Right ventricle myocardium inferior (tissue), 1 donor: ENCODE measurements around the gene SMIM36. TPM values are rescaled to one million over a fixed set of nuclear protein-coding genes. Genes with fewer than 3 reads are reported as not detected.
"Not testable (repeated sequence)": the region's sequence is repeated elsewhere in the genome, so short reads cannot be mapped to it uniquely, and the experiment has no call there.

Source experiments
- ATAC-seq: fragments of 200-7000 bp; cut with Tn5 transposase; one replicate; pipeline ENCODE4 v1.9.1; 2020; ENCODE audit warnings: mild to moderate bottlenecking, moderate library complexity
- DNase-seq: peaks from one replicate; pipeline ENCODE4 v3.0.0; 2021; ENCODE audit errors: missing footprints
- intact Hi-C: fragments of 100-400 bp; cut with DNase I; formaldehyde crosslinking; loops from one replicate; pipeline ENCODE4 v1.11.0; 2022
- long read RNA-seq: library from polyadenylated mRNA; unstranded; transcript quantifications from one replicate; pipeline ENCODE4 v2.0.0, GENCODE V29; 2021
- total RNA-seq: library from RNA; stranded (reverse); fragmentation: NEBNext Ultra II Directional; extraction: Animal tissue kit (Norgen Biotek cat#: 25700); gene quantifications from one replicate; pipeline ENCODE4 v1.2.1, GENCODE V29; 2021
- donor health status: DM: no; HTN: yes; CAD: no; lungs with severe emphysema.

SMIM36 gene
- not detected for total RNA-seq
- long read RNA-seq: 0 reads

- DNase-seq (no peak), ATAC-seq (no peak)
- intact Hi-C loops: loop anchor here (5.0 kb wide), 3 partner anchors 94 to 519 kb away; no protein-coding TSS in a partner anchor
These were observed at the start of gene SMIM36 for GRCh38 chr17:55510986-55511721. Gene SMIM36 (minus strand): TSS chr17:55511452.

GRCh38 chr17:55555772-55556171 is 44.5 kb upstream of the SMIM36 start:
- intact Hi-C loops: no loop called here
- DNase-seq: peak; percentile 58
- no peak for ATAC-seq

- no peak for DNase-seq
- no peak for ATAC-seq
- intact Hi-C loops: no loop called here
These were observed 37.9 kb upstream of the SMIM36 start for GRCh38 chr17:55549140-55549539.

GRCh38 chr17:55546991-55547664 is 35.9 kb upstream of the SMIM36 start:
- ATAC-seq (peak; percentile 37), DNase-seq (no peak)
- intact Hi-C loops: no loop called here

GRCh38 chr17:55546481-55546880 is 35.2 kb upstream of the SMIM36 start:
- DNase-seq: no peak
- no peak for ATAC-seq

GRCh38 chr17:55545806-55546205 is 34.6 kb upstream of the SMIM36 start:
- no peak for ATAC-seq
- no peak for DNase-seq
- intact Hi-C loops: no loop called here

More at GRCh38 chr17:55546481-55546880, 35.2 kb upstream of the SMIM36 start:
- intact Hi-C loops: no loop called here

GRCh38 chr17:55543709-55544108 is 32.5 kb upstream of the SMIM36 start:
- intact Hi-C loops: no loop called here
- no peak for DNase-seq
- no peak for ATAC-seq

GRCh38 chr17:55540414-55541091 is 29.3 kb upstream of the SMIM36 start:
- ATAC-seq (no peak), DNase-seq (no peak)
- intact Hi-C loops: no loop called here

- DNase-seq (no peak), ATAC-seq (no peak)
- intact Hi-C loops: no loop called here
These were observed 25.0 kb upstream of the SMIM36 start for GRCh38 chr17:55536205-55536604.

- ATAC-seq: no peak
- intact Hi-C loops: no loop called here
These were observed 22.4 kb upstream of the SMIM36 start for GRCh38 chr17:55533608-55534007.

GRCh38 chr17:55532670-55533069 is 21.4 kb upstream of the SMIM36 start:
- DNase-seq (no peak), ATAC-seq (no peak)
- intact Hi-C loops: no loop called here

More at GRCh38 chr17:55533608-55534007, 22.4 kb upstream of the SMIM36 start:
- no peak for DNase-seq

- intact Hi-C loops: no loop called here
- DNase-seq: no peak
- ATAC-seq: no peak
These were observed 19.9 kb upstream of the SMIM36 start for GRCh38 chr17:55531053-55531728.

- no peak for ATAC-seq
- no peak for DNase-seq
- intact Hi-C loops: no loop called here
These were observed 18.8 kb upstream of the SMIM36 start for GRCh38 chr17:55530064-55530463.

- DNase-seq (no peak), ATAC-seq (peak; percentile 78)
- intact Hi-C loops: loop anchor here (2.0 kb wide), 3 partner anchors 115 to 243 kb away; no protein-coding TSS in a partner anchor
These were observed 16.4 kb upstream of the SMIM36 start for GRCh38 chr17:55527540-55528118.

- ATAC-seq (no peak), DNase-seq (no peak)
- intact Hi-C loops: no loop called here
These were observed 13.4 kb upstream of the SMIM36 start for GRCh38 chr17:55524440-55525220.

- ATAC-seq, DNase-seq, intact Hi-C loops: not testable (repeated sequence)
These were observed 11.8 kb upstream of the SMIM36 start for GRCh38 chr17:55523032-55523431.

GRCh38 chr17:55521186-55521585 is 9.9 kb upstream of the SMIM36 start:
- intact Hi-C loops: no loop called here
- DNase-seq (no peak), ATAC-seq (no peak)

- no peak for ATAC-seq
These were observed 9.2 kb upstream of the SMIM36 start for GRCh38 chr17:55520402-55520801.

More at GRCh38 chr17:55520402-55520801, 9.2 kb upstream of the SMIM36 start:
- DNase-seq: no peak
- intact Hi-C loops: no loop called here
